ENCODE results near the gene CCDC92B. TPM values are rescaled to one million over a fixed set of nuclear protein-coding genes. Genes with fewer than 3 reads are reported as not detected.

CCDC92B gene
- total RNA-seq, 1 experiment from 2014 or later: 0.66 TPM

GRCh38 chr17:2775206-2775605 is 25.8 kb upstream of the CCDC92B start:
- peaks cover 7% of the 10 kb centered on the region for H3K27me3 Mint-ChIP-seq (ENCODE audit: insufficient read depth, unreplicated experiment)
- no peaks in the 10 kb centered on the region for H3K36me3 Mint-ChIP-seq (ENCODE audit: insufficient read depth, unreplicated experiment)
- ChIA-PET POLR2A (interaction anchor here (1.0 kb wide), 1 partner anchor 11 kb away, joined by 5 read pairs; no protein-coding TSS in a partner anchor), CTCF (interaction anchor here (0.7 kb wide), 1 partner anchor 608 kb away, joined by 7 read pairs; no protein-coding TSS in a partner anchor)
- no peak for DNase-seq
- Histone ChIP-seq H3K9me3 (no peaks in the 10 kb centered on the region), H3K4me1 (peaks cover 6% of the 10 kb centered on the region), H3K27me3 (replicated peaks; ENCODE audit: control insufficient read depth, insufficient read depth, low read length) (no peaks in the 10 kb centered on the region), H3K4me3 (ENCODE audit: low read depth, low read length) (no peak overlapping the region), H3K36me3 (ENCODE audit: control insufficient read depth, insufficient read depth, low read length) (no peaks in the 10 kb centered on the region)
- H3K9me3 Mint-ChIP-seq (ENCODE audit: unreplicated experiment): no peaks in the 10 kb centered on the region
- BruUV-seq (replicated peaks): no TSS peak
- no peak overlapping the region for H3K27ac Mint-ChIP-seq (ENCODE audit: unreplicated experiment)
- H3K4me1 Mint-ChIP-seq (ENCODE audit: low read depth, unreplicated experiment): no peaks in the 10 kb centered on the region
- intact Hi-C loops (cut with micrococcal nuclease; ENCODE audit: unreplicated experiment): no loop called here
- no peak for TF ChIP-seq CTCF (IDR thresholded peaks at IDR 0.05; ENCODE audit: insufficient read depth in 1 of 2, low read depth in 1 of 2, low read length in 1 of 2, severe bottlenecking in 1 of 2, unreplicated experiment in 1 of 2)
- peak overlapping the region; percentile 83 for H3K4me3 Mint-ChIP-seq (ENCODE audit: unreplicated experiment)

- Mint-ChIP-seq H3K9me3 (ENCODE audit: unreplicated experiment) (no peaks in the 10 kb centered on the region), H3K27ac (ENCODE audit: unreplicated experiment) (no peak overlapping the region), H3K36me3 (ENCODE audit: insufficient read depth, unreplicated experiment) (no peaks in the 10 kb centered on the region), H3K4me3 (ENCODE audit: unreplicated experiment) (no peak overlapping the region), H3K4me1 (ENCODE audit: low read depth, unreplicated experiment) (no peaks in the 10 kb centered on the region), H3K27me3 (ENCODE audit: insufficient read depth, unreplicated experiment) (peaks cover 5% of the 10 kb centered on the region)
- ChIA-PET CTCF (interaction anchor here (0.7 to 1.3 kb wide), 2 partner anchors 16 to 243 kb away, joined by 5 to 6 read pairs; no protein-coding TSS in a partner anchor), POLR2A (no interaction called here)
- DNase-seq: no peak
- no peak for TF ChIP-seq CTCF (IDR thresholded peaks at IDR 0.05; ENCODE audit: insufficient read depth in 1 of 2, low read depth in 1 of 2, low read length in 1 of 2, severe bottlenecking in 1 of 2, unreplicated experiment in 1 of 2)
- H3K27me3 ChIP-seq (replicated peaks; ENCODE audit: control insufficient read depth, insufficient read depth, low read length): no peaks in the 10 kb centered on the region
- no peaks in the 10 kb centered on the region for H3K36me3 ChIP-seq (ENCODE audit: control insufficient read depth, insufficient read depth, low read length)
- intact Hi-C loops (cut with micrococcal nuclease; ENCODE audit: unreplicated experiment): no loop called here
- no peaks in the 10 kb centered on the region for H3K9me3 ChIP-seq
- H3K4me3 ChIP-seq (ENCODE audit: low read depth, low read length): no peak overlapping the region
- H3K4me1 ChIP-seq: no peaks in the 10 kb centered on the region
- no TSS peak for BruUV-seq (replicated peaks)
These were observed 20.7 kb upstream of the CCDC92B start for GRCh38 chr17:2770129-2770528.

GRCh38 chr17:2758870-2759269 is 9.4 kb upstream of the CCDC92B start:
- no peak overlapping the region for H3K4me3 Mint-ChIP-seq (ENCODE audit: unreplicated experiment)

More at GRCh38 chr17:2758870-2759269, 9.4 kb upstream of the CCDC92B start:
- H3K9me3 ChIP-seq: no peaks in the 10 kb centered on the region
- H3K36me3 ChIP-seq (ENCODE audit: control insufficient read depth, insufficient read depth, low read length): no peaks in the 10 kb centered on the region
- H3K4me1 Mint-ChIP-seq (ENCODE audit: low read depth, unreplicated experiment): no peaks in the 10 kb centered on the region
- peaks cover 17% of the 10 kb centered on the region for H3K27me3 Mint-ChIP-seq (ENCODE audit: insufficient read depth, unreplicated experiment)
- no peaks in the 10 kb centered on the region for H3K9me3 Mint-ChIP-seq (ENCODE audit: unreplicated experiment)
- H3K4me3 ChIP-seq (ENCODE audit: low read depth, low read length): no peak overlapping the region
- BruUV-seq (replicated peaks): no TSS peak
- ChIA-PET CTCF (no interaction called here), POLR2A (interaction anchor here (0.6 kb wide), 1 partner anchor 9 kb away, joined by 3 read pairs; no protein-coding TSS in a partner anchor)
- no peak overlapping the region for H3K27ac Mint-ChIP-seq (ENCODE audit: unreplicated experiment)
- no peak for TF ChIP-seq CTCF (IDR thresholded peaks at IDR 0.05; ENCODE audit: insufficient read depth in 1 of 2, low read depth in 1 of 2, low read length in 1 of 2, severe bottlenecking in 1 of 2, unreplicated experiment in 1 of 2)
- intact Hi-C loops (cut with micrococcal nuclease; ENCODE audit: unreplicated experiment): no loop called here
- peaks cover 5% of the 10 kb centered on the region; the same call in 1 of the 2 replicates for H3K4me1 ChIP-seq
- no peaks in the 10 kb centered on the region; the same call in 1 of the 2 replicates for H3K27me3 ChIP-seq (replicated peaks; ENCODE audit: control insufficient read depth, insufficient read depth, low read length)
- no peaks in the 10 kb centered on the region for H3K36me3 Mint-ChIP-seq (ENCODE audit: insufficient read depth, unreplicated experiment)
- DNase-seq: no peak

All from Caco-2 (cell line).